Mucosa of descending colon (tissue), 3 donors: Measurements from ENCODE around the gene GRB10. TPM values are rescaled to one million over a fixed set of nuclear protein-coding genes. Genes with fewer than 3 reads are reported as not detected.

Source experiments
- ATAC-seq: fragments of 200-7000 bp; cut with Tn5 transposase; one replicate; pipeline ENCODE4 v1.9.1; 2020; ENCODE audit warnings: mild to moderate bottlenecking, moderate library complexity
- DNase-seq, 3 donors: peaks; one replicate each; pipeline ENCODE4 v3.0.0-alpha.2; 2020
- H3K36me3 ChIP-seq: fragments of 200-600 bp; one replicate; pipeline ENCODE4 v1.8.0; 2021; ENCODE audit warnings: low read depth, mild to moderate bottlenecking
- H3K4me1 ChIP-seq: fragments of 200-600 bp; one replicate; pipeline ENCODE4 v1.8.0; 2021; ENCODE audit warnings: low read depth, mild to moderate bottlenecking
- H3K4me3 ChIP-seq: fragments of 200-600 bp; one replicate; pipeline ENCODE4 v1.8.0; 2021; ENCODE audit warnings: mild to moderate bottlenecking
- H3K9me3 ChIP-seq: fragments of 200-600 bp; one replicate; pipeline ENCODE4 v1.8.0; 2021; ENCODE audit warnings: mild to moderate bottlenecking
- intact Hi-C, 2 donors: fragments of 100-400 bp; cut with DNase I in 1 of 2; cut with micrococcal nuclease in 1 of 2; formaldehyde crosslinking; loops; one replicate each; pipeline versions ENCODE4 v1.11.0 to v1.11.1; 2022; cut with DNase I, micrococcal nuclease
- total RNA-seq, 3 donors: library from RNA; stranded (reverse); fragmentation: NEBNext Ultra II Directional in 2 of 3; extraction: Animal tissue kit (Norgen Biotek cat#: 25700) in 2 of 3; gene quantifications; one replicate each; pipeline versions ENCODE4 v1.2.1 to v1.2.4, GENCODE V29; 2021 to 2023
- TF ChIP-seq, protein P1 (sequence below): fragments of 200-600 bp; IDR thresholded peaks from one replicate; pipeline ENCODE4 v1.8.0; 2022; ENCODE audit warnings: antibody characterized with exemption, mild to moderate bottlenecking
- donor health status: DM: no; HTN: no; CAD: no; lungs with moderate emphysema.
- donor health status: DM: no; HTN: no; CAD: no.
- donor health status: DM: no; HTN: yes; CAD: no.

Gene GRB10
- total RNA-seq, 3 donors from 2014 or later, result 9.4 to 56.8 (median 13.0) TPM

DNA sequence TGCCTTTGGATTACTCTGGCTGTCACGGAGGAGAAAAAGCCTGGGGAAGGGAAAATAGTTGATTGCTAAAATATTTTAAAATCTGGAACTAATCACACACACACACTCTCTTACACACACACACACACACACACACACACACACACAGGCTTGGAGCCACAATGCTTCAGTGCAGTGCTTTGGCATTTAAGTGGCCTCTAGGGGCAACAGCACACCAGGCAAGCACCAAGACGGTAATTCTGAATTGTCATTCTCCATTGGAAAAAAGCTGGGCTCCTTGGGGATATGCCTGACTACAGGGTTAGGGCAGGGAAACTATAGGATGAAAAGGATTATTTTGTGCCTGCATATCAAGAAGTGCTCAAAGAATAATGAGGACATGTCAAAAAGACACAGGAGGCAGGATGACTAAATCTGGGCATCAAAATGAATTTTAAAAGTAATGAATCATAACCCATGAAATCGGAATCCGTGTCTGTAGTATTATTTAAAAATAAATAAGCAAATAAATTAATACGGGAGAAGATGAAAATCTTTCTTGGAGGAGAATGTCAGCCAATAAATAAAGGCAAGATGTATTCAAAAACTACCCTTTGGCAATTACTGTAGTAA is 187.1 kb downstream of the GRB10 start:
- Histone ChIP-seq H3K9me3 (no peaks in the 10 kb centered on the region), H3K36me3 (no peaks in the 10 kb centered on the region), H3K4me1 (no peaks in the 10 kb centered on the region), H3K4me3 (no peak overlapping the region)
- peak; percentile 81 for ATAC-seq
- intact Hi-C loops, result no loop called here
- peak in 1 of 3 donors; percentile 64 for DNase-seq
- TF ChIP-seq, protein P1, sequence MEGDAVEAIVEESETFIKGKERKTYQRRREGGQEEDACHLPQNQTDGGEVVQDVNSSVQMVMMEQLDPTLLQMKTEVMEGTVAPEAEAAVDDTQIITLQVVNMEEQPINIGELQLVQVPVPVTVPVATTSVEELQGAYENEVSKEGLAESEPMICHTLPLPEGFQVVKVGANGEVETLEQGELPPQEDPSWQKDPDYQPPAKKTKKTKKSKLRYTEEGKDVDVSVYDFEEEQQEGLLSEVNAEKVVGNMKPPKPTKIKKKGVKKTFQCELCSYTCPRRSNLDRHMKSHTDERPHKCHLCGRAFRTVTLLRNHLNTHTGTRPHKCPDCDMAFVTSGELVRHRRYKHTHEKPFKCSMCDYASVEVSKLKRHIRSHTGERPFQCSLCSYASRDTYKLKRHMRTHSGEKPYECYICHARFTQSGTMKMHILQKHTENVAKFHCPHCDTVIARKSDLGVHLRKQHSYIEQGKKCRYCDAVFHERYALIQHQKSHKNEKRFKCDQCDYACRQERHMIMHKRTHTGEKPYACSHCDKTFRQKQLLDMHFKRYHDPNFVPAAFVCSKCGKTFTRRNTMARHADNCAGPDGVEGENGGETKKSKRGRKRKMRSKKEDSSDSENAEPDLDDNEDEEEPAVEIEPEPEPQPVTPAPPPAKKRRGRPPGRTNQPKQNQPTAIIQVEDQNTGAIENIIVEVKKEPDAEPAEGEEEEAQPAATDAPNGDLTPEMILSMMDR, result no peak

DNA sequence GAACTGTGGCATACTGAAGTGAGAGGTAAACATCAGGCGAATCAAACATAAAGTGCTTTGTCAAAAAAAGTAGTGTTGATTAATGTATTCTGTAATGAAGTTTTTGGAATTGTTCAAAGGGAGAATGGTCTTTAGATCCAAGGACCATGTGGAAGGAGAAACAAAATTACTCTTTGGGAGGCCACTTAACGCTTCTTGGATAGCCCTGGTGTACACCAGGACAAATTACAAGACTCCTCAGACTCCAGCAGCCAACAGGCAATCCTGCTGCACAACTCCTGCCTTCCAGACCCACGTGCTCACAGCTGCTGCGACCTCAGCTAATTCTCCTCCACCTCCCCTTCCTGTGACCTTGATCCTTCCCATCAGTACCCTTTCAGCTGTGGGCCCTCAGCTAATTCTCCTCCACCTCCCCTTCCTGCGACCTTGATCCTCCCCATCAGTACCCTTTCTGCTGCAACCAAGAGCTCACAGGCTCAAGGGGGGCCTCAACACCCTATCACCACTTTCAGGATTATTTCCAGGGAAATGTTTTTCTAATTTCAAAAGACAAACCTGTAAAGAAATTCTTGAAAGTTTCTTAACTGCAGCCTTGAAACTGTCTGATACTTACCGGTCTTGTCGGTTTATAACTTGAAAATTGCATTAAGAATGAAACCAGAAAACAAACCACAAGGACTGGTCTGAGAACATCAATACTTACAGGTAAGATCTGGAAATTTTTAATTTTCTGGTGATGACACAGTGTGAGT is 187.8 kb downstream of the GRB10 start:
- intact Hi-C loops, result no loop called here
- TF ChIP-seq, protein P1, result no peak
- Histone ChIP-seq H3K4me3 (no peak overlapping the region), H3K36me3 (no peaks in the 10 kb centered on the region), H3K9me3 (no peaks in the 10 kb centered on the region), H3K4me1 (no peaks in the 10 kb centered on the region)
- ATAC-seq (no peak), DNase-seq (no peak)

DNA sequence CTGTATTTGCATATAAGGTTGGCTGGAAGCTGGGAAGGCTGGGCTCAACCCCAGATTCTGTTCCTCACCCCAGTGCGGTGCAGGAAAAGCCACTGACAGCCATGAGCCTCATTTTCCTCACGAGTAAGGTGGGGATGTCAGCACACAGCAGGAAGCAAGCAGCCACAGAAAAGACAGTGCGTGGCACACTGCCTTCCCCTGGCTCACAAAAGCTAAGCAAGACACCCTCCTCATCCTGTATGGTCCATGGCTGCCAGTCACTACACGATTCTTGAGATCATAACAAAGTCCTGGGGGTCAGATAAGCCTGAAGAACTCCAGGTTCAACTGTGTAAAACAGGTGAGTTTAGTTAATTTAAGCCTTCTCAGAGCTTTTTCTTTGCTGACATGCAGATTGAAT is 188.6 kb downstream of the GRB10 start:
- no peaks in the 10 kb centered on the region for H3K36me3 ChIP-seq

DNA sequence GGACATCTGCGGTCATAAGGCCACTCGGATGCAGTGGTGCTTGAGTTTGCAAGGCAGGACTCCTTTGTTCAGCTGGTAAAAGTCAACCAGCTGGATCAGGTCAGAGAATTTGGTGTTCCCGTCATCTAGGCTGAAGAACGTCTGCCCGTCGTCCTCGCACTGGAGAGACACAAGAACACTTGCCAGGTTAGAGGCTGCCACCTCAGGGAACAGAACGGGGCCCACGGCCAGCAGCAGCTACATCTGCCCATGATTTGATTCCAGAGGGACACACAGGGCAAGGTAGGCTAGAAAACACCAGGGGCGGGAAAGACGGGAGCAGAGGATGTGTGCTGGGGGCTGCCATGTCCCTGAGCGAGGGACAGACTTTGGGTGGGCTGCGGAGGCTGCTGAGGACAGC is 189.8 kb downstream of the GRB10 start:
- Histone ChIP-seq H3K9me3 (no peaks in the 10 kb centered on the region), H3K4me1 (no peaks in the 10 kb centered on the region), H3K36me3 (no peaks in the 10 kb centered on the region), H3K4me3 (no peak overlapping the region)
- ATAC-seq (no peak), DNase-seq (no peak)
- intact Hi-C loops, result no loop called here
- TF ChIP-seq, protein P1, result no peak

More for the DNA sequence above, 188.6 kb downstream of the GRB10 start:
- DNase-seq, result no peak
- no peaks in the 10 kb centered on the region for H3K9me3 ChIP-seq
- no peaks in the 10 kb centered on the region for H3K4me1 ChIP-seq
- TF ChIP-seq, protein P1, result no peak
- H3K4me3 ChIP-seq, result no peak overlapping the region
- ATAC-seq, result no peak
- intact Hi-C loops, result no loop called here

DNA sequence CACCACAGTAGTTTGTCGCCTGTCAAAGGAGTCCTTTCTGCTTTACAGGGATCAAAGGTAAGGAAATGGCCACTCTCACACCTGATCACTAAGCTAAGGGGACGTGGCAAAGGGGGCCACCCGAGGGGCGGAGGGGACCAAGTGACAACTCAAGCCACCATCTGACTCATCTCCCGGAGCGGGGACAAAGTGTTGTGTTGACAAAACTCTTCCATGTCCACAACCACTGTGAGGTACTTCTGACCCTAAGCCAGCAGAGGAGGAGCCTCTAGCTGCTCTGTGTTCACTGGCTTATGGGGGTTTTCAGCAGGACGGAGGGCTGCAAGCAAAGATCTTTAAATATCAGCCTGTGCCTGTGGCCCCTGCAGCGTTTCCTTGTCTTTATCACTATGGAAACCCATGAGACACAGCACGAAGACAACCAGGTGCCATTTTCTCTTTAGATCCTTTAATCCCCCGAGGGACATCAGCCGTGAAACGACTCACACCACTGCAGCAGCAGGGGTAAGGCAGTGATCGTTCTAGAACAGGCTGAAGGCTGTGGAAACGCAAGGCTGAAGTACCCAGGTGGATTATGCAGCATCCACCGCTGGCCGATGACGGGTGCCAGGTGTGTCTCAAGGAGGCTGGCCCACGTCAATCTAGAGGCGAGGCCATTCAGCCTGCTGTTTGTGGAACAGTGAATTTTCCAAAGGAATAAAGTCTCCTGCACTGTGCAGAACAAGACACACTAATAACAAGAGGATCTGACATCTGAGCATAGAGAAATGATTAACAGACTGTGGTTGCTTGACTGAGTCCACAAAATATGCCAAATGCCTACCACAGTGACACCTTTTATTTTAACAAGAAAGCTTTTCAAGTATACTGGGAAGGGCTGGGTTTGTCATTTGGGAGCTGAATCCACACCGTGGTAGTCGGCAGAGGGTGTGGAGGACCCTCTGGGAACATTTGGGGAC is 190.9 kb downstream of the GRB10 start:
- H3K36me3 ChIP-seq, result no peaks in the 10 kb centered on the region
- H3K4me3 ChIP-seq, result no peak overlapping the region
- DNase-seq, result no peak
- TF ChIP-seq, protein P1, result no peak
- H3K4me1 ChIP-seq, result no peaks in the 10 kb centered on the region
- intact Hi-C loops, result no loop called here
- H3K9me3 ChIP-seq, result no peaks in the 10 kb centered on the region
- no peak for ATAC-seq
